Measurements from ENCODE around the gene ABHD17A. TPM values are rescaled to one million over a fixed set of nuclear protein-coding genes. Genes with fewer than 3 reads are reported as not detected.

ABHD17A gene
- total and polyA plus RNA-seq, 2 donors (not counting 1 experiment from before 2014, with no cell fraction given): 23.0 to 74.5 TPM

GRCh38 chr19:1932395-1932794, 47.1 kb upstream of the ABHD17A start:
- no peaks in the 10 kb centered on the region for H3K27me3 ChIP-seq (ENCODE audit: control insufficient read depth, insufficient read depth, low read length)
- no peak overlapping the region for H3K9ac ChIP-seq (ENCODE audit: insufficient read depth, low read length)
- peaks cover 2% of the 10 kb centered on the region for H3K9me3 ChIP-seq (ENCODE audit: control insufficient read depth, insufficient read depth, low read depth, low read length)
- no peak for TF ChIP-seq EZH2 (IDR thresholded peaks at IDR 0.05; ENCODE audit: low read length, missing control alignments)
- TF ChIP-seq, protein P1, sequence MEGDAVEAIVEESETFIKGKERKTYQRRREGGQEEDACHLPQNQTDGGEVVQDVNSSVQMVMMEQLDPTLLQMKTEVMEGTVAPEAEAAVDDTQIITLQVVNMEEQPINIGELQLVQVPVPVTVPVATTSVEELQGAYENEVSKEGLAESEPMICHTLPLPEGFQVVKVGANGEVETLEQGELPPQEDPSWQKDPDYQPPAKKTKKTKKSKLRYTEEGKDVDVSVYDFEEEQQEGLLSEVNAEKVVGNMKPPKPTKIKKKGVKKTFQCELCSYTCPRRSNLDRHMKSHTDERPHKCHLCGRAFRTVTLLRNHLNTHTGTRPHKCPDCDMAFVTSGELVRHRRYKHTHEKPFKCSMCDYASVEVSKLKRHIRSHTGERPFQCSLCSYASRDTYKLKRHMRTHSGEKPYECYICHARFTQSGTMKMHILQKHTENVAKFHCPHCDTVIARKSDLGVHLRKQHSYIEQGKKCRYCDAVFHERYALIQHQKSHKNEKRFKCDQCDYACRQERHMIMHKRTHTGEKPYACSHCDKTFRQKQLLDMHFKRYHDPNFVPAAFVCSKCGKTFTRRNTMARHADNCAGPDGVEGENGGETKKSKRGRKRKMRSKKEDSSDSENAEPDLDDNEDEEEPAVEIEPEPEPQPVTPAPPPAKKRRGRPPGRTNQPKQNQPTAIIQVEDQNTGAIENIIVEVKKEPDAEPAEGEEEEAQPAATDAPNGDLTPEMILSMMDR (conservative IDR thresholded peaks at IDR 0.05 in 1 of 2, IDR thresholded peaks at IDR 0.05 in 1 of 2; ENCODE audit: low read depth in 1 of 2, low read length in 2 of 2): no peak
- H3K4me1 ChIP-seq (ENCODE audit: control insufficient read depth, extremely low read depth, insufficient read depth, low read length): peaks cover 3% of the 10 kb centered on the region
- no peaks in the 10 kb centered on the region for H3K79me2 ChIP-seq (ENCODE audit: control insufficient read depth, insufficient read depth, low read length)
- H3K4me2 ChIP-seq (ENCODE audit: extremely low read depth, insufficient read depth, low read length): no peak overlapping the region
- no peaks in the 10 kb centered on the region for H4K20me1 ChIP-seq (ENCODE audit: control insufficient read depth, extremely low read depth, insufficient read depth, low read length)
- H3K27ac ChIP-seq (ENCODE audit: insufficient read depth, low read length): no peak overlapping the region
- no peaks in the 10 kb centered on the region for H3K36me3 ChIP-seq (ENCODE audit: control insufficient read depth, insufficient read depth, low read length)
- H2AFZ ChIP-seq (ENCODE audit: low read length): no peak overlapping the region
- no peak overlapping the region for H3K4me3 ChIP-seq (replicated peaks in 1 of 4; ENCODE audit: control extremely low read depth in 1 of 4, insufficient read depth in 1 of 4, low read depth in 3 of 4, low read length in 4 of 4)
- no peak for DNase-seq (ENCODE audit: low read depth in 2 of 2)

DNA sequence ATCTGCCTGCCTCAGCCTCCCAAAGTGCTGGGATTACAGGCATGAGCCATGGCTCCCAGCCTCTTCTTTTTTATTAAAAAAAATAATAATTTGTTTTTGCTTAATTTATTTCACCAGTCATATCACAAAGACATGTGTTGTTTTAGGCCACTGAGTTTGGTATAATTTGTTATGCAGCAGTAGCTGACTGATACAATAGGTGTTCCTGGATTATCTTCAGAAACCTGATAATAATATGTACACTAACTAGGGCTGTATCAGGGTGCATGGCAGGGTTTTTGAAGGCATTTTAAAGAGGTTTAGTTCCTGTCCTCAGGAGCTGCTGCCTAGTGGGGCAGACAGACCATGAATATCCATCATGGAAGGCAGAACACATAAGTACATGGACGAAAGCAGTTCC, 46.1 kb upstream of the ABHD17A start:
- Histone ChIP-seq H3K9me3 (ENCODE audit: control insufficient read depth, insufficient read depth, low read depth, low read length) (peaks cover 2% of the 10 kb centered on the region), H3K27me3 (ENCODE audit: control insufficient read depth, insufficient read depth, low read length) (no peaks in the 10 kb centered on the region), H3K4me1 (ENCODE audit: control insufficient read depth, extremely low read depth, insufficient read depth, low read length) (peaks cover 3% of the 10 kb centered on the region), H4K20me1 (ENCODE audit: control insufficient read depth, extremely low read depth, insufficient read depth, low read length) (no peaks in the 10 kb centered on the region), H3K79me2 (ENCODE audit: control insufficient read depth, insufficient read depth, low read length) (no peaks in the 10 kb centered on the region), H3K9ac (ENCODE audit: insufficient read depth, low read length) (no peak overlapping the region), H3K4me2 (ENCODE audit: extremely low read depth, insufficient read depth, low read length) (no peak overlapping the region), H3K27ac (ENCODE audit: insufficient read depth, low read length) (no peak overlapping the region), H3K4me3 (replicated peaks in 1 of 4; ENCODE audit: control extremely low read depth in 1 of 4, insufficient read depth in 1 of 4, low read depth in 3 of 4, low read length in 4 of 4) (no peak overlapping the region), H3K36me3 (ENCODE audit: control insufficient read depth, insufficient read depth, low read length) (no peaks in the 10 kb centered on the region), H2AFZ (ENCODE audit: low read length) (no peak overlapping the region)
- TF ChIP-seq EZH2 (IDR thresholded peaks at IDR 0.05; ENCODE audit: low read length, missing control alignments): no peak
- DNase-seq (ENCODE audit: low read depth in 2 of 2): no peak

GRCh38 chr19:1929021-1929742, 43.9 kb upstream of the ABHD17A start:
- TF ChIP-seq, protein P1 (conservative IDR thresholded peaks at IDR 0.05 in 1 of 2, IDR thresholded peaks at IDR 0.05 in 1 of 2; ENCODE audit: low read depth in 1 of 2, low read length in 2 of 2): peak; percentile 70 to 80
- TF ChIP-seq EZH2 (IDR thresholded peaks at IDR 0.05; ENCODE audit: low read length, missing control alignments): no peak
- Histone ChIP-seq H3K36me3 (ENCODE audit: control insufficient read depth, insufficient read depth, low read length) (peaks cover 7% of the 10 kb centered on the region), H3K79me2 (ENCODE audit: control insufficient read depth, insufficient read depth, low read length) (no peaks in the 10 kb centered on the region), H3K4me2 (ENCODE audit: extremely low read depth, insufficient read depth, low read length) (peak overlapping the region; percentile 90), H2AFZ (ENCODE audit: low read length) (peak overlapping the region; percentile 43), H3K9ac (ENCODE audit: insufficient read depth, low read length) (no peak overlapping the region), H4K20me1 (ENCODE audit: control insufficient read depth, extremely low read depth, insufficient read depth, low read length) (no peaks in the 10 kb centered on the region), H3K27me3 (ENCODE audit: control insufficient read depth, insufficient read depth, low read length) (no peaks in the 10 kb centered on the region), H3K9me3 (ENCODE audit: control insufficient read depth, insufficient read depth, low read depth, low read length) (no peaks in the 10 kb centered on the region), H3K27ac (ENCODE audit: insufficient read depth, low read length) (no peak overlapping the region), H3K4me1 (ENCODE audit: control insufficient read depth, extremely low read depth, insufficient read depth, low read length) (peaks cover 3% of the 10 kb centered on the region), H3K4me3 (replicated peaks in 1 of 4; ENCODE audit: control extremely low read depth in 1 of 4, insufficient read depth in 1 of 4, low read depth in 3 of 4, low read length in 4 of 4) (peak overlapping the region; percentile 34 to 53 (median 41))
- peak; percentile 48 to 65 for DNase-seq (ENCODE audit: low read depth in 2 of 2)
